ENCODE measurements around the gene FEN1.
A peak's percentile ranks its signal among the peaks of the same experiment; 100 is the strongest.

The FEN1 gene

DNA sequence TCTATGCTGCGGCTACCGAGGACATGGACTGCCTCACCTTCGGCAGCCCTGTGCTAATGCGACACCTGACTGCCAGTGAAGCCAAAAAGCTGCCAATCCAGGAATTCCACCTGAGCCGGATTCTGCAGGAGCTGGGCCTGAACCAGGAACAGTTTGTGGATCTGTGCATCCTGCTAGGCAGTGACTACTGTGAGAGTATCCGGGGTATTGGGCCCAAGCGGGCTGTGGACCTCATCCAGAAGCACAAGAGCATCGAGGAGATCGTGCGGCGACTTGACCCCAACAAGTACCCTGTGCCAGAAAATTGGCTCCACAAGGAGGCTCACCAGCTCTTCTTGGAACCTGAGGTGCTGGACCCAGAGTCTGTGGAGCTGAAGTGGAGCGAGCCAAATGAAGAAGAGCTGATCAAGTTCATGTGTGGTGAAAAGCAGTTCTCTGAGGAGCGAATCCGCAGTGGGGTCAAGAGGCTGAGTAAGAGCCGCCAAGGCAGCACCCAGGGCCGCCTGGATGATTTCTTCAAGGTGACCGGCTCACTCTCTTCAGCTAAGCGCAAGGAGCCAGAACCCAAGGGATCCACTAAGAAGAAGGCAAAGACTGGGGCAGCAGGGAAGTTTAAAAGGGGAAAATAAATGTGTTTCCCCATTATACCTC, 3.3 kb downstream of the FEN1 start:
- no peak for DNase-seq

DNA sequence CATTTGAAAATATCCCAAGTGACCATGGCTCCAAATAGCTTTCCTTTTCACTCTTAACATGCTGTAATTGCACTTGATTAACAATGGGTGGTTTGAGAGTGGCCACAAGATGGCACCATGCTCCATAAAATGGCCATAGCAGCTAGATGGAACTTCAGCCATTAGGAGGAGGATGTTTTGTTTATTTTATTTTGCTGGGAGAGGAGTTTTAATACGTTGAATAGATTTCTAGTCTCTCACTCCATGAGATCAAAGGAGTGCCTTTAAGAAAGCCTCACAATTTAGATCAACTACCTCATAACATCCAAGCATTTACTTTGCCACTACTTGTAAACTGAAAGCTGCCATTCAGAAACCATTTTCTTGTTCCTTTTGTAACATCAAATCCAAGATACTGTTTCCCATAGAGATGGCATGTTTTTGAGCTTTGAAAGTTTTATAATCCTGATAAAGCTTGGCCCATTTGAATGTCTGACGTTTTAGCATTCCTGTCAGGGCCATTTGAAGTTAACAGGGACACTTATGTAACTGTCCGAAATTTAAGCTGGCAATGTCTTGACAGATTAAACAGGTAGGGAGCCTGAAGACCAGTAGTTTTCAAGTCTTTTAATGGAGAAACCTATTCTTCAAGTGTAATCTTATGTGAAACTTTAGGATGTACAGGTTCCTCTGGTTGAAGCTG, 4.7 kb downstream of the FEN1 start:
- peak; percentile 77 for DNase-seq

DNA sequence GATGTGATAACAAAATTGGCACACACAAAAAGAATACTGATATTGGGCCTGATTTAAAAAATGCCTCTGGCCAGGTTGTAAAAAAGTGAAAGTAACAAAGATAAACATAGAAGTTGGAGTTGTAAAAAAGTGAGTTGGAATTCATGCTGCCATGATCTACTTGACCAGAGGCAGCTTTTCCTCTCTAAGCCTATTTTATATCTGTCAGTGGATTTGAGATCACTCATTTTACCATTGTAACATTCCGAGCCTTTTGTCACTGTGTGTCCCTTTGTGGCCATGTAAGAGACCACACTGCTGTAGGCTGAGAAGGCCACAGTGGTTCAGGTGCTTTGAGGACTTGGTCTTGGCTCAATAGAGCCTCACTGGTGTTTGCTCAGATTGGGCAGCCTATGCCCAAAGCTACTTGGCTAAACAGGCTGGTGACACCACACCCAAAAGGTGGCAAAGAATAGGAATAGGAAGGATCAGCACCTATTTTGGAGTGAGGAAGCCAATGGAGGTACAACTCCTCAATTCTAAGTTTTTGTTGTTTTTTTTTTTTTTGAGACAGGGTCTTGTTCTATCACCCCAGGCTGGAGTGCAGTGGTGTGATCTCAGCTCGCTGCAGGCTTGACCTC, 7.1 kb downstream of the FEN1 start:
- DNase-seq: no peak

DNA sequence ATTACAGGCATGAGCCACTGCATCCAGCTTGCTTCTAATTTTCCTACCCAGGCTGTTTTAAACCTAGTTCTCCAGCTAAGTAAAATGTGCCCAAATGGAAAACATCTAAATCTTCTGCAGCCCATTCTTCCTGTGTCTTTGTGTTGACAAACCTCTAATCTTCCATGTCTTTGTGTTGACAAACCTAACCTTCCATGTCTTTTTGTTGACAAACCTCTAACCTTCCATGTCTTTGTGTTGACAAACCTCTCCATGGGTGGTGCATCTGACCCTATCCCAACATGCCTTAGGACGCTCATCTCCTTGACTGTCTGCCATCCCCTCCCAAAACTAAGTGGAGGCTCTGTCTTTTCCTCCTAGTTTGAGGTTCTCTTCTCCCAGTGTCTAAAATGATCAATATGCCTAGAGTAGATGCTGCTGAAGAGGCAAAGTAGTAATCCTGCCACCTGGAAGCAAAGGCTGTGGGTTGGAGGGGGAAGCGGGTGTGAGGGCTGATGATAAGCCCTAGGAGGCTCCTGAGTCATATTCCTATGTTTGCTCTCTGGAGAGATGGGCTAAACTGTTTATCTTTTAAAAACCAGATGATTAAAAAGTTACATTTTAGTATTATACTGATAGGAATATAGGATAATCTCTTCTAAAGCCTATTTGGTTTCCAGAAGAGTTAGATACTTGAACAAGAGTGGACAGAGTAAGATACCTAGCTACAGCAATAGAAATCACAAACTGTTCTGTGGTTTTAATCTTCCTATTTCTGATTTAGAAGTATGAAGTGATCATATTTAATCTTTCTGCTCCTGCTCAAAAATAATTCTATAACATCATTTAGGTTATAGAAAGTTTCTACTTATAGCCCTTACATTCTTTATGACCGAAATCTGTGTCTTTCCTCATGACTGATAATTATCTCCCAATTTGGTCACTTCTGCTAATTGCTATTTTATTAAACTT, 7.9 kb downstream of the FEN1 start:
- DNase-seq: no peak

DNA sequence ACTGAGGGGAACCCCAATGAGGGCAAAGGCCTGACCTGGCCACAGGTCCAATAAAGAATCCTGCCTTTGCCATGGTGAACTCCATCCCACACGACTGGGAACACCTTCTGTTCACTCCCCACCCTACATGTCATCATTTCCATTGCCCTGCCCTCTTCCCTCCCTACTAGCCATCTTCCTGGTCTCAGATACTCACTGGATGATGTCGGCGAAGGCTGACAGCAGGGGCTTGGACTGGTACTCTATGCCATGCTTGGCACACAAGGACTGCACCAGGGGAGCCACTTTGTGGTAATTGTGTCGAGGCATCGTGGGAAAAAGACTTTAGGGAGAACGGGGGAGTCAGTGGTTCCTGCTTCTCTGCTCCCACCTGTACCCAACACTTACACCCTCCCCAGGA, 9.9 kb downstream of the FEN1 start:
- DNase-seq: no peak

DNA sequence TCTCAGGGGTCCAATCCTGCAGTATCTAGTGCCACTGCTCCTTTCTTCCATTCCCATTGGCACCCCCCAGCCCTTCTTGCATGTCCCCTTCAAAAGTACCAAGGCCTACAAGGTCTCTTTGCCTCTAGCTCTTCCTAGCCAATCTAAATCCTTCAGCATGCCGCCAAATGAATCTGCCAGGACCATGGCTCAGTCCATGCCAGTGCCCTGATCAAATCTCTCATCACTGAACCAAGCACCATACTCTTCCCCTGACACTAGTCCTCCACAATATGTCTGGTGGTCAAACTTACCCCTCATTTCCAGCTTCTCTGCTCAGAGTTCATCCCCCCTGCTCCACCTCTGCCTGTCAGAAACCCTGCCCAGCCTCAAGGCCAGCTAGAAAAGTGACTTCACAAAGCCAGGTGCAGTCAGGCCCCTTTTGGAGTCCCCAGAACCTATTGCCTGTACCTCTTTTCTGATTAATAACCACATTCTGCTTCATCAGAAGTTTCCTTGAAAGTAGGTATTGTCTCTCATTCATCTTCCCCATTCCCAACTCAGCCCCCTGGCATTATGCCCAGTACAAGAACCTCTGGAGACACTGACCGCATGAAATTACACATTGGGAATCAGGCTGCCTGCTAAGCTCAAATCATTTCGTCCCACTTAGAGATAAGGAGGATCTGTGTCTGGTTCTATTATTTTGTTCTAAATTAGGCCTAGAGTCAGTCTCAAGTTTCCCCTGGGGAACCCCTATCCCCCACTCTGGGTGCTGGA, 11.4 kb downstream of the FEN1 start:
- DNase-seq: no peak

DNA sequence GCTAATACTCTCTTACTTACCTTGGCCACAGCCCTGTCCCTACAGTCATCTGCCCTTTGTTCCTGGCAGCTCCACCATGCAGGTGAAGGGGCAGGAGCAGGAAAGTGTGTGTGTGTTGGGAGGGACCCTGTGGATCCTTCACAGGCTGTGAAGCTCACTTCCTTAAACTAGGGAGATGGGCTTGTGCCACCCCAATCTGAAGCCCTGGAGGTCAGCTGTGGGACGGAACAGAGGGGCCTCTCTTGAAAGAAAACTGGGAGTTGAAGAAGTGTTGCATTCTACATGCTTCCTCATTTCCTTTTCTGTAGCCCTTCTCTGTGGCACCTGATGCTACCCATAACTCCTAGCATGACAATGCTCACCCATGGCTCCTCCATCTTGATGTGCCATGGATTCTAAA, 12.4 kb downstream of the FEN1 start:
- no peak for DNase-seq

DNA sequence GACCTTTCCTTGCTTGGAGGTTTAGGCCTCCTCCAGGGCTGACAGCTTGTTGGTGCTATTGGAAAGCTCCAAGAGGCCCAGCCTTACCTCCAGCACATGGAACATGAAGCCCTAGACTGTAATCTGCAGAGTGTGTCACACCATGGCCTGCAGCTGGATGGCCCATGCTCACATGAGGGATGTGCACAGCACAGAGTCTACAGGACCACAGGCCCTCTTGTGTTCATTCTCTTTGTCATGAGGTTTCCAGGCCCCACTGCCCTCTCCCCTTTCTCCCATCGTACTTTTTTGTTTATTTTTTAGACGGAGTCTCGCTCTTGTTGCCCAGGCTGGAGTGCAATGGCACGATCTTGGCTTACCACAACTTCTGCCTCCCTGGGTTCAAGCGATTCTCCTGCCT, 14.1 kb downstream of the FEN1 start:
- DNase-seq: no peak

DNA sequence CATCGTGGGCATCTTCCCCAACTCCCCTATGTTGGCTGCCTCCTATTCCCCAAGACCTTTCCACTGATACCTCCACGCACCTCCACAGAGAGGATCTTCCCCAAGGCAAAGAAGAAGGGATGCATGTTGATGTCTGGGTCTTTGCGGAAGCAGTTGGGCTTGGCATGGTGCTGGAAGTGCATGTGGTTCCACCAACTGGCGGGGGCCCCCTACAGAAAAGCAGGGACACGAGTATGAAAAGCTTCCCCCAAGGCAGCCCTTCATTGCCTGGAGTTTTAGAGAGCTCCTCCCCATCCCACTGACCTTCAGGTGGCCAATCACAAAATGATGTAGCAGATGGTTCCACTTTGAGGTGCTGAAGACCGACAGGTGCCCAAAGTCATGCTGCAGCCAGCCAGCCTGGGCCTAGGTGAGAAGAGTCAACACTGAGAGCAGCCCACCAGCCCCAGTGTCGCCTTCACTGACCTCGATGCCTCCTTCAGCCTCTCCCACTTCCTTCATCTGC, 18.0 kb downstream of the FEN1 start:
- no peak for DNase-seq

DNA sequence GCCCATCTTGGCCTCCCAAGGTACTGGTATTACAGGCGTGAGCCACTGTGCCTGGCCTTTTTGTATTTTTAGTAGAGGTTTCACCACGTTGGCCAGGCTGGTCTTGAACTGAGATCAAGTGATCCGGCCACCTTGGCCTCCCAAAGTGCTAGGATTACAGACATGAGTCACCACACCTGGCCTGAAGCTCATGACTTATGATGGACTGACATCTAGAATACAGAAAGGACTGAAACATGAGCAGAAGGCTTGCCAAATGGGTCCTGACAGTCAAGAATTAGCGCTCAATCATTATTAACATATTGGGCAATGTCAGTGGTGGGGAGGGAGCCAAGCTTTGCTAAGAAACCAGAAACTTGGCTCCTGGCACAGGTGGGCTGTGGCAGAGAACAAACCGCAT, 19.1 kb downstream of the FEN1 start:
- no peak for DNase-seq

DNA sequence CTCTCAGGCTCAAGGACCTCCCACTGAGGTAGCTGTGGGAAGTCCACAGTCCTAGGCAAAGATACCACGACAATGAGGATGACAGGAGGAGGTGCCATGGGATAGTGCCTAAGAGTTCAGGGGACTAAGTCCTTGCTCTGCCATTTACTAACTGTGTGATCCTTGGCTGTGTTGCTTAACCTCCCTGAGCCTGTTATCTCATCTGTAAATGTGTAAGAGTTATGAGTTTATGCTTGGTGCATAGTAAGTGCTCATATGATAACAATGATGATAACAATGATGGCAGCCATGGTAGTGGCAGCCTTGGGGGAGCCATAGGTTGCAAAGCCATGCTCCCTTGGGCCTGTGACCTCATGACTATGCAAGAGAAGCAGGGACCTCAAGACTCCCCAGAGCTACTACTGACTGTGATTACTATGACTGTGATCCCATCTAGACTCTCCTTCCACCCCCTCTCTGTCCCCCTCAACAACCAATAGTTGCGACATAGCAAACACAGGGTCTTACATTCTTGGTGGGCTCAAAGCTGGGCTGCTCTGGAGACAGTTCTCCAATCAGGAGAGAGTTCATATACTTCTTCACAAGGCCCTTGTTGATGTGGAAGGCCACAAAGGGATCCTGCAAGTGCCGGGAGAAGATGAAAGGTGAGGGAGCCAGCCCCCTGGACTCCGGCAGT, 20.2 kb downstream of the FEN1 start:
- no peak for DNase-seq

DNA sequence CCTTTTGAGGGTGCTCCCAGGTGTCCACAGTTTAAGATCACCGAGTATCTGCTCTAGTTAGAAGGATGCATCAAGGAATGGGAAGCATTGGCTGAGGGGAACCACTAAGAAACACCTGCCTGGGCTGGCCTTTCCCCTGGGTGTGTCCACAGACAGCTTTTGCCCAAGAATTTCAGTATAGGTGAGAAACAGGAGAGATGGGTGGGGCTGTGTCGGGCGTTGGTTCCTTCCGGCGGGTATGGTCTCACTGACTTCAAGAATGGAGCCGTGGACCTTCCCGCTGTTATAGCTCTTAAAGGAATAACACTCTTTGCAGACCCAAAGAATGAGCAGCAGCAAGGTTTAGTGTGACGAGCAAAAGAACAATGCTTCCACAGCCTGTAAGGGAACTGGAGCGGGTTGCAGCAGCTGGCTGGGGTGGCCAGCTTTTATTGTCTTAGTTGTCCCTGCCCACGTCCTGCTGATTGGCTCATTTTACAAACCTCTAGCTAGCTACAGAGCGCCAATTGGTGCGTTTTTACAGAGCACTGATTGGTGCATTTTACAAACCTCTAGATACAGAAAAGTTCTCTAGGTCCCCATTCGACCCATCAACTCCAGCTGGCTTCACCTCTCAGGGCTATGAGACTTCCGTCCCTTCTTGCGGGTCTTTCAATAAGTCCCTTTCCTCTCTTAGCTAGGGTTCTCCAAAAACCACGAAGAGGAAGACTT, 21.7 kb downstream of the FEN1 start:
- peak; percentile 41 for DNase-seq

DNA sequence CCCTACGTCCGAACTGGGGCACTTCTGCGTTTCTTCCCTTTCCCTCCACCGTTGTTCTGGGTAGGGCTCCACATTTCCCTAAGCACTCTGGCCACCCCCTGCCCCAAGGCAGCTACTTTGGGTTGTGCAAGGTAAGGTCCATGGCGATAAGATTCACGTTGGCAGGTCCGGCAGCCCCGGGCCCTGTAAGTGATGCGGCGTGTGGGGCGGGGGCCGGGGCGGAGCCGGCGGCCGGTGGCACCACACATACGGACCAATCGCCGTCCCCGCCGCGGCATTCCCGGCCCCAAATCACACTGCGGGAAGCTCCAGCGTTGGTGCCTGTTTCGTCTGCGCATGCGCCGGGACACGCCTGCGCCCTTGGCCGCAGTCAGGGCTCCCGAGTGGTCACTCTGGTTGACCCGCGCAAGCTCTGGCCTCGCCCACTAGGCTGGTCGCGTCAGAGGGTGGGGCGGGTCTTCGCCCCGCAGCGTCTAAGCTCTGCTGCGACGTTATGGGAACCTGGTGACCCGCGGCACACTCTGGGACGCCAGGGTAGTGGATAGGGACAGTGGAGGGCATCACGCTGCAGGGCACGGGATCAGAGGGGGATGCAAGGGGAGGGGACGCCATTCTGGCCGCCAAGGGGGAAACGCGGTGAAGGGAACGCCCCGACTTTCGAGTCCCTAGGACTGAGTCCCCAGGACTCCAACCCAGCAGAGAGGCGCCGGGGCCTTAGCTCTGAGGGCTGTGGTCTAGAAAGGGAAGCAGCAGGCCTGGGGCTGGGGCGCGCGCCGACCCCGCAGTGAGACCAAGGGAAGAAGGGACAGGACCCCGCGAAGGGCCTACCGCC, 22.5 kb downstream of the FEN1 start:
- peak; percentile 90 for DNase-seq

DNA sequence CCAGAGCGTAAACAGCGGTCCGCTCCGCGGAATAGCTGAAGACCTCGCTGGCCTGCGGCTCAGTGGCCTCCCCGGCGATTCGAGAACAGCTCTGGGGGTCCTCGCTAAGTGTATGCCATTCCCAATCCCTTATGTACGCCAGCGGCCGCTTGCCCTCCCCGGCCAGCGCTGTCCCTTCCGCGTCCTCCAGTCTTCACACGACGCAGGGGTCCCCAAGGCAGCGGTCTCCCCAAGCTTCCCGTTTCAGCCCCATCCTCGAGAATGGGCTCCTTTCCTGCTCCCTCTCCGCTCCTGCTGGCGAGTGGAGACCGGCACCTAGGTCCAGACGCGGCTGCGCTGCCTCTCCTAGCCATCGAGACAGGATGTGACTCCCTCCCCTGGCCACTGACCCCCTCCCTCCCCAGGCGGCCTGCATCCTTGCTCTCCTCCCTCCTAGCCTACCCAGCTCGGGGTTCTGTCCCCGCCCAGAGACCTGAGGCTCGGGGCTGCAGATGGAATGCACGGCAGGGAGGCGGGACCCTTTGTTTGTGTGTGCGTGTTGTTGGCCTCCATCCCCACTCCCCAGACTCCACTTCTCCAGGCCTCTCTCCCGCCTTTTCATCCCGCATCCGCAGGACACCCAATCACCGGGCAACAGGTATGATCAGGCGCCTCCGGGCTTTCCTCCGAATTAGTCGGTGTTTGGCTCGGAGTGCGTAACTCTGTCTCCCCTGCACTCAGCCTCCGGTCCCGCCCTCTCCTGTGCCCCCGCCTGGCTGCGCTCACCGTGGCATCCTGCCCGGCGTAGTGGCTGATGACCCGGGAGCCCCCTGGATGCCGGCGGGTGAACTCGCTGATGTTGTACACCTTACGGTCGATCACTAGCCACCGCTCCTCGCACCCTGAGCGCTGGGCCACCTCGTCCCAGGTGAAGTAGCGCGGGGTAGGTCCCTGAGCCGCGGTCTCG, 23.4 kb downstream of the FEN1 start:
- DNase-seq: peak; percentile 73

DNA sequence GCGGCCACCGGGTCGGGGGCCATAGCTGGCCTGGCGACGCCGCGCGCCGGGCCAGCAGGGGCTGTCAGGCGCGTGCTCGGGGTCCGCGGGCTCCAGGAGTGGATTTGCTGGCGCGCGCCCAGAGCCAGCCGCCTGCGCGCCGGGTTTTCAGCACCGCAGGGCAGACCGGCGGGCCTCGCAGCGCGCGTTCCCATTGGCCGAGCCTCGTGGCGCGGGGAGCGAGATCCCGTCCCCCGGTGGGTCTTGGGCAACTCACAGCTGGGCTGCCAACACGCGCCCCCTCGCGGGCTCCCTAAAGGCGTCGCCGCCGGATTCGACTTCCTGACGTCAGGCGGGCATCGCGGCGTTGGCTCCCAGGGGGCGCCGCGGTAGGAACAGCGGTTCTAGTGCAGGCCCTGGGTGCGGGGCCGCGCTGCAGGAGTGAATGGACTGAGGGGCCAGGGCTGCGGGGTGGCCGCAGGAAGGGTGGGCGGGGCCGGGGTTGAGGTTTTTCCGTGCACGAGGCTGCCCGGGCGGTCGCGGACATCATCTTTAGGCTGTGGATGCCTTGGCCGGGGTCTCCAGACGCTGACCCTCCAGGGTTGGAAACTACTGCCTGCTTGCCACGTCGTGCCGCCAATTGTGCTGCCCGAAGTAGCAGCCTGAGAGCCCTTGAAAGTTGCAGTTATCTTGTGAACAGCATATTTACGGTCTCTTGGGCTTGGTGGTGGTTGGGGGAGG, 24.2 kb downstream of the FEN1 start, which contains the start of gene FADS1:
Gene FADS1 (minus strand): TSS at position 268 of the 720 bp plus-strand sequence. CDS start 74 bp downstream, at position 194.
- peak; percentile 93 for DNase-seq

DNA sequence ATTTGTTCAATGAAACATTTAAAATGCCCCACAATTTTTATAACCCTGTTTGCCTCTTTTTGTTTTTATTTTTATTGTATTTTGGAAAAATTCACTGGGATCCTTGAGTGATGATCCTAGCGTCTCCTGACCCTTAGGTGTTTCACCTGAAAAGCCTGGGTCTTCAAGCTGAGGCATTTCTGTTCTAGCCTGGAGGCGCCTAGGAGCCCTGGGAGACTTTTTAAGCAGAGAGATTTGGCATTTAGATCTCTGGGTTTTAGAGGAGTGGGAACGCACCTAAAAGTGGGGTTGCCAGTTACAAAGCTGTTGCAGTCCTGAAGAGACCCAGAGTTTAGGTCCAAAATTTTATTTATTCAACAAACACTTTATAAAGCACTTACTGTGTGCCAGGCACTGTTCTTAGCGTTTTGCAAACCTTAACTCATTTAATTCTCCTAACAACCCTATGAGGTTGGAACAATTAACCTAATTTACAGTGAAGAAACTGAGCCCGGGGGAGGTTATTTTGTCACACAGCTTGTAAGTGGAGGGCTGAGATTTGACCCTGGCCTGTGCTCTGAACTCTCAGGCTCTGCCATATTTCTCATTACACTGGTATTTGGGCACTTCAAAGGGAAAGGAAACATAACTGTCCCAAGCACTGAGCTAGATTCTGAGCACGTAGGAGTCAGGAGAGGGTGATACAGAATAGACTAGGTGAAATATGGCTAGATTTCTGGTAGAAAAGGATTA, 24.9 kb downstream of the FEN1 start:
- no peak for DNase-seq

DNA sequence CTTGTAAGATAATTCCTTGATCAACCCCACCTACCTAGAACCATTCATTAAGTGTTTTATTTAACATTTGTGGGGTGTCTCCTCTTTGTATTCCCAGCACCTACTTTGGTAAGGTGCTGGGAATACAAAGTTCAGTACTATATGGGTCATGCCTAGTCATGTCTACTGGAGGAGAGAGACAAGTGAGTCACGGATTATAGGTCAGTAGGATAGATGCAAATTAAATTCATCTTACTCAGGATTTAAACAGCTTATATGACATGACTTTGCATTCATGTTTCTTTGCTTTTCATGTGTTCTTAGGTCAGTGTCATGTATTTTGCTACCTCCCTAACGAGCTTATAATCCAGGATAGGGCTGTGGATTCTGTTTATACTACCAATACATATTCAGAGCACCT, 27.5 kb downstream of the FEN1 start:
- peak; percentile 36 for DNase-seq

Data from fibroblast of skin of back (primary cell).